Measurements from ENCODE around the gene TBCK.
A peak's percentile ranks its signal among the peaks of the same experiment; 100 is the strongest.
"Not testable (repeated sequence)": the region's sequence is repeated elsewhere in the genome, so short reads cannot be mapped to it uniquely, and the experiment has no call there.

The TBCK gene

GRCh38 chr4:106315968-106316772, at the start of gene TBCK, which contains the start of gene AIMP1:
Gene TBCK (minus strand): TSS chr4:106316209. CDS start chr4:106308960, 7,249 bp downstream.
Gene AIMP1 (plus strand): TSS chr4:106316550. CDS start chr4:106325010, 8,460 bp downstream.
- DNase-seq: peak; percentile 95

GRCh38 chr4:106365613-106366012, 49.6 kb upstream of the TBCK start:
- no peak for DNase-seq

- DNase-seq: no peak
Measured at GRCh38 chr4:106364282-106364681, 48.3 kb upstream of the TBCK start.

- no peak for DNase-seq
Measured at GRCh38 chr4:106362086-106362825, 46.2 kb upstream of the TBCK start.

- no peak for DNase-seq
Measured at GRCh38 chr4:106358899-106359298, 42.9 kb upstream of the TBCK start.

GRCh38 chr4:106355193-106355592, 39.2 kb upstream of the TBCK start:
- peak; percentile 57 for DNase-seq

- no peak for DNase-seq
Measured at GRCh38 chr4:106353786-106354185, 37.8 kb upstream of the TBCK start.

- DNase-seq: no peak
Measured at GRCh38 chr4:106351016-106351415, 35.0 kb upstream of the TBCK start.

GRCh38 chr4:106347167-106347566, 31.2 kb upstream of the TBCK start:
- DNase-seq: no peak

GRCh38 chr4:106344647-106344970, 28.6 kb upstream of the TBCK start:
- DNase-seq: no peak

- DNase-seq: no peak
Measured at GRCh38 chr4:106343865-106344646, 28.0 kb upstream of the TBCK start.

GRCh38 chr4:106340774-106341173, 24.8 kb upstream of the TBCK start:
- DNase-seq: no peak

- no peak for DNase-seq
Measured at GRCh38 chr4:106339431-106339830, 23.4 kb upstream of the TBCK start.

- DNase-seq: no peak
Measured at GRCh38 chr4:106338671-106339070, 22.7 kb upstream of the TBCK start.

GRCh38 chr4:106337916-106338315, 21.9 kb upstream of the TBCK start:
- no peak for DNase-seq

GRCh38 chr4:106336618-106337017, 20.6 kb upstream of the TBCK start:
- no peak for DNase-seq

- DNase-seq: no peak
Measured at GRCh38 chr4:106334741-106335470, 18.9 kb upstream of the TBCK start.

- no peak for DNase-seq
Measured at GRCh38 chr4:106333186-106333585, 17.2 kb upstream of the TBCK start.

- no peak for DNase-seq
Measured at GRCh38 chr4:106329041-106329618, 13.1 kb upstream of the TBCK start.

- DNase-seq: no peak
Measured at GRCh38 chr4:106325800-106326199, 9.8 kb upstream of the TBCK start.

- DNase-seq: no peak
Measured at GRCh38 chr4:106323119-106323518, 7.1 kb upstream of the TBCK start.

- not testable (repeated sequence) for DNase-seq
Measured at GRCh38 chr4:106321814-106322213, 5.8 kb upstream of the TBCK start.
